ENCODE measurements around the gene CCDC154. TPM values are rescaled to one million over a fixed set of nuclear protein-coding genes. Genes with fewer than 3 reads are reported as not detected.
A peak's percentile ranks its signal among the peaks of the same experiment; 100 is the strongest.

Gene CCDC154
- total and polyA plus RNA-seq, 2 experiments from 2014 or later, result 0.31 TPM; not detected in 1

DNA sequence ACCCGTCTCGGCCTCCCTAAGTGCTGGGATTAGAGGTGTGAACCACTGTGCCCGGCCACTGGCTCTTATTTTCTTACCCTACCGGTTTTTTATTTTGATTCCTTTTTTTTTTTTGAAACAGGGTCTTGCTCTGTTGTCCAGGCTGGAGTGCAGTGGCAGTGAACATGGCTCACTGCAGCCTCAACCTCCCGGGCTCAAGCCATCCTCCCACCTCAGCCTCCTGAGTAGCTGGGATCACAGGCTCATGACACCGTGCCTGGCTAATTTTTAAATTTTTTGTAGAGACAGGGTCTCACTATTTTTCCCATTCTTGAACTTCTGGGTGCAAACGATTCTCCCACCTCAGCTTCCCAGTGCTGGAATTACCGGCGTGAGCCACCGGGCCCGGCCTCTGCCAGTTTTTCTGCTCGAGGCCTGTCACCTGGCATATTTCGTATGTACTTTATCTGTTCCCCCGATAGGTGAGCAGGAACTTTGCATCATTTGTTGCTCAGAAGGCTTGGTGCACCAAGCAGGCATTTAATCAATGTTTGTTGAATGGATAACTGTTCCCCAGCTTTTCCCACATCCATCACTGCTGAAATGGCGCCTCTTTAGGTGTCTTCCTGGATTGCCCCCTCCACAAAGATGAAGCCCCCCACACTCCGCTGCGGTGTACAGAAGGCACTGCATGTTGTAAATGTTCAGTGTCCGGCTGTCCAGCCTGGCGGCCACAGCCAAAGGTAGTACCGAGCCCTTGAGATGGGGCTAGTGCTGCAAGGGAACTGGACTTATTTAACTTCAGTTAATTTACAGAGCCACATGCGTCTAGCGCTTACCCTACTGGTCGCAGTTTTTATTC, 47.9 kb upstream of the CCDC154 start:
- H3K4me3 Mint-ChIP-seq, result peak overlapping the region; percentile 90
- H3K4me2 ChIP-seq, result peak overlapping the region; percentile 88
- peak overlapping the region; percentile 98 for H3K27ac Mint-ChIP-seq
- DNase-seq (ENCODE audit: low spot score), result no peak
- peaks cover 3% of the 10 kb centered on the region; the same call in 1 of the 2 replicates for H3K79me2 ChIP-seq (replicated peaks; ENCODE audit: insufficient read depth)
- TF ChIP-seq STAT1 (IDR thresholded peaks at IDR 0.05; ENCODE audit: unreplicated experiment) (no peak), POLR2AphosphoS5 (IDR thresholded peaks at IDR 0.05; ENCODE audit: low read depth) (no peak), CREB1 (CRISPR knock-in tag; IDR thresholded peaks at IDR 0.05; ENCODE audit: low read depth) (no peak), EZH2 (IDR thresholded peaks at IDR 0.05; ENCODE audit: low read depth, unreplicated experiment) (no peak), ZNF114 (CRISPR knock-in tag; IDR thresholded peaks at IDR 0.05) (no peak)
- TF ChIP-seq, protein P1, sequence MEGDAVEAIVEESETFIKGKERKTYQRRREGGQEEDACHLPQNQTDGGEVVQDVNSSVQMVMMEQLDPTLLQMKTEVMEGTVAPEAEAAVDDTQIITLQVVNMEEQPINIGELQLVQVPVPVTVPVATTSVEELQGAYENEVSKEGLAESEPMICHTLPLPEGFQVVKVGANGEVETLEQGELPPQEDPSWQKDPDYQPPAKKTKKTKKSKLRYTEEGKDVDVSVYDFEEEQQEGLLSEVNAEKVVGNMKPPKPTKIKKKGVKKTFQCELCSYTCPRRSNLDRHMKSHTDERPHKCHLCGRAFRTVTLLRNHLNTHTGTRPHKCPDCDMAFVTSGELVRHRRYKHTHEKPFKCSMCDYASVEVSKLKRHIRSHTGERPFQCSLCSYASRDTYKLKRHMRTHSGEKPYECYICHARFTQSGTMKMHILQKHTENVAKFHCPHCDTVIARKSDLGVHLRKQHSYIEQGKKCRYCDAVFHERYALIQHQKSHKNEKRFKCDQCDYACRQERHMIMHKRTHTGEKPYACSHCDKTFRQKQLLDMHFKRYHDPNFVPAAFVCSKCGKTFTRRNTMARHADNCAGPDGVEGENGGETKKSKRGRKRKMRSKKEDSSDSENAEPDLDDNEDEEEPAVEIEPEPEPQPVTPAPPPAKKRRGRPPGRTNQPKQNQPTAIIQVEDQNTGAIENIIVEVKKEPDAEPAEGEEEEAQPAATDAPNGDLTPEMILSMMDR (conservative IDR thresholded peaks at IDR 0.05; ENCODE audit: low read depth in 2 of 2), result no peak
- no peaks in the 10 kb centered on the region for H3K27me3 ChIP-seq (ENCODE audit: insufficient read depth)
- peak overlapping the region; percentile 92; the same call in 1 of the 2 replicates for H3K27ac ChIP-seq (ENCODE audit: low read depth)
- peak overlapping the region; percentile 85 for H3K4me3 ChIP-seq
- no peaks in the 10 kb centered on the region for H4K20me1 ChIP-seq (replicated peaks; ENCODE audit: insufficient read depth)
- H3K4me1 ChIP-seq (ENCODE audit: insufficient read depth), result 0 out of 2 replicates have a peak, but pooled peaks cover 4% of the 10 kb centered on the region
- peaks cover 6% of the 10 kb centered on the region; the same call in 2 of the 3 replicates for H3K4me1 Mint-ChIP-seq
- peaks cover 17% of the 10 kb centered on the region; the same call in 2 of the 3 replicates for H3K36me3 Mint-ChIP-seq (ENCODE audit: low read depth)
- peak overlapping the region; percentile 99 for H2AFZ ChIP-seq
- H3F3A ChIP-seq (replicated peaks; ENCODE audit: low read depth), result 0 out of 2 replicates have a peak, but pooled peaks cover 6% of the 10 kb centered on the region
- no peak for ATAC-seq
- no peaks in the 10 kb centered on the region for H3K9me2 ChIP-seq (ENCODE audit: insufficient read depth)
- no peaks in the 10 kb centered on the region for H3K9me3 Mint-ChIP-seq
- H3K36me3 ChIP-seq (ENCODE audit: insufficient read depth), result no peaks in the 10 kb centered on the region
- peaks cover 8% of the 10 kb centered on the region for H3K27me3 Mint-ChIP-seq (ENCODE audit: insufficient read depth, low read depth, poor library complexity)

DNA sequence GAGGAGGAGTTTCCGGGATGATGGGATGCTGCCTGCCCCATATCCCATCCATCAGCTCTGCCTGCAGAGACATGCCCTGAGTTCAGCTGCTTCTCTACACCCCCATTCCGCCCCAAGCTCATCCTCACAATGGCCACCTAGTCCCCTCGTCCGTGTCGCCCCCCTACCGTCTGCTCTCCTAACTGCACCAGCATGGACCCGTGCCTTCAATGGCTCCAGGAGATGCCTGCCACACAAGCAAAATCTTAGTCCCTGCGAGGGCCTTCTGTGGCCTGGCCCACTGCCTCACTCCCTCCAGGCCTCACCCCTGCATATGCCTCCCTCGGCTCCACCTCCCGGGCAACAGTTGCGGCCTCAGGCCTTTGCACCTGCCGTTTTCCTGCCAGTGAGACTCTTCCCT, 47.0 kb upstream of the CCDC154 start:
- Mint-ChIP-seq H3K27me3 (ENCODE audit: insufficient read depth, low read depth, poor library complexity) (peaks cover 16% of the 10 kb centered on the region), H3K4me1 (peaks cover 6% of the 10 kb centered on the region; the same call in 2 of the 3 replicates), H3K9me3 (no peaks in the 10 kb centered on the region), H3K36me3 (ENCODE audit: low read depth) (peaks cover 11% of the 10 kb centered on the region; the same call in 2 of the 3 replicates), H3K4me3 (no peak overlapping the region), H3K27ac (no peak overlapping the region)
- H3K4me3 ChIP-seq, result no peak overlapping the region
- H4K20me1 ChIP-seq (replicated peaks; ENCODE audit: insufficient read depth), result no peaks in the 10 kb centered on the region
- no peak for ATAC-seq
- H3K4me2 ChIP-seq, result no peak overlapping the region
- no peaks in the 10 kb centered on the region for H3K27me3 ChIP-seq (ENCODE audit: insufficient read depth)
- H3K36me3 ChIP-seq (ENCODE audit: insufficient read depth), result no peaks in the 10 kb centered on the region
- no peak overlapping the region for H3K27ac ChIP-seq (ENCODE audit: low read depth)
- no peaks in the 10 kb centered on the region for H3K9me2 ChIP-seq (ENCODE audit: insufficient read depth)
- DNase-seq (ENCODE audit: low spot score), result peak; percentile 46
- H3K79me2 ChIP-seq (replicated peaks; ENCODE audit: insufficient read depth), result peaks cover 3% of the 10 kb centered on the region; the same call in 1 of the 2 replicates
- H3K4me1 ChIP-seq (ENCODE audit: insufficient read depth), result 0 out of 2 replicates have a peak, but pooled peaks cover 4% of the 10 kb centered on the region
- no peak overlapping the region for H2AFZ ChIP-seq
- H3F3A ChIP-seq (replicated peaks; ENCODE audit: low read depth), result 0 out of 2 replicates have a peak, but pooled peaks cover 6% of the 10 kb centered on the region
- TF ChIP-seq, protein P1 (conservative IDR thresholded peaks at IDR 0.05; ENCODE audit: low read depth in 2 of 2), result peak in 1 of 2 experiments; percentile 20; a peak in 1 of 4 replicates
- TF ChIP-seq, protein P2, sequence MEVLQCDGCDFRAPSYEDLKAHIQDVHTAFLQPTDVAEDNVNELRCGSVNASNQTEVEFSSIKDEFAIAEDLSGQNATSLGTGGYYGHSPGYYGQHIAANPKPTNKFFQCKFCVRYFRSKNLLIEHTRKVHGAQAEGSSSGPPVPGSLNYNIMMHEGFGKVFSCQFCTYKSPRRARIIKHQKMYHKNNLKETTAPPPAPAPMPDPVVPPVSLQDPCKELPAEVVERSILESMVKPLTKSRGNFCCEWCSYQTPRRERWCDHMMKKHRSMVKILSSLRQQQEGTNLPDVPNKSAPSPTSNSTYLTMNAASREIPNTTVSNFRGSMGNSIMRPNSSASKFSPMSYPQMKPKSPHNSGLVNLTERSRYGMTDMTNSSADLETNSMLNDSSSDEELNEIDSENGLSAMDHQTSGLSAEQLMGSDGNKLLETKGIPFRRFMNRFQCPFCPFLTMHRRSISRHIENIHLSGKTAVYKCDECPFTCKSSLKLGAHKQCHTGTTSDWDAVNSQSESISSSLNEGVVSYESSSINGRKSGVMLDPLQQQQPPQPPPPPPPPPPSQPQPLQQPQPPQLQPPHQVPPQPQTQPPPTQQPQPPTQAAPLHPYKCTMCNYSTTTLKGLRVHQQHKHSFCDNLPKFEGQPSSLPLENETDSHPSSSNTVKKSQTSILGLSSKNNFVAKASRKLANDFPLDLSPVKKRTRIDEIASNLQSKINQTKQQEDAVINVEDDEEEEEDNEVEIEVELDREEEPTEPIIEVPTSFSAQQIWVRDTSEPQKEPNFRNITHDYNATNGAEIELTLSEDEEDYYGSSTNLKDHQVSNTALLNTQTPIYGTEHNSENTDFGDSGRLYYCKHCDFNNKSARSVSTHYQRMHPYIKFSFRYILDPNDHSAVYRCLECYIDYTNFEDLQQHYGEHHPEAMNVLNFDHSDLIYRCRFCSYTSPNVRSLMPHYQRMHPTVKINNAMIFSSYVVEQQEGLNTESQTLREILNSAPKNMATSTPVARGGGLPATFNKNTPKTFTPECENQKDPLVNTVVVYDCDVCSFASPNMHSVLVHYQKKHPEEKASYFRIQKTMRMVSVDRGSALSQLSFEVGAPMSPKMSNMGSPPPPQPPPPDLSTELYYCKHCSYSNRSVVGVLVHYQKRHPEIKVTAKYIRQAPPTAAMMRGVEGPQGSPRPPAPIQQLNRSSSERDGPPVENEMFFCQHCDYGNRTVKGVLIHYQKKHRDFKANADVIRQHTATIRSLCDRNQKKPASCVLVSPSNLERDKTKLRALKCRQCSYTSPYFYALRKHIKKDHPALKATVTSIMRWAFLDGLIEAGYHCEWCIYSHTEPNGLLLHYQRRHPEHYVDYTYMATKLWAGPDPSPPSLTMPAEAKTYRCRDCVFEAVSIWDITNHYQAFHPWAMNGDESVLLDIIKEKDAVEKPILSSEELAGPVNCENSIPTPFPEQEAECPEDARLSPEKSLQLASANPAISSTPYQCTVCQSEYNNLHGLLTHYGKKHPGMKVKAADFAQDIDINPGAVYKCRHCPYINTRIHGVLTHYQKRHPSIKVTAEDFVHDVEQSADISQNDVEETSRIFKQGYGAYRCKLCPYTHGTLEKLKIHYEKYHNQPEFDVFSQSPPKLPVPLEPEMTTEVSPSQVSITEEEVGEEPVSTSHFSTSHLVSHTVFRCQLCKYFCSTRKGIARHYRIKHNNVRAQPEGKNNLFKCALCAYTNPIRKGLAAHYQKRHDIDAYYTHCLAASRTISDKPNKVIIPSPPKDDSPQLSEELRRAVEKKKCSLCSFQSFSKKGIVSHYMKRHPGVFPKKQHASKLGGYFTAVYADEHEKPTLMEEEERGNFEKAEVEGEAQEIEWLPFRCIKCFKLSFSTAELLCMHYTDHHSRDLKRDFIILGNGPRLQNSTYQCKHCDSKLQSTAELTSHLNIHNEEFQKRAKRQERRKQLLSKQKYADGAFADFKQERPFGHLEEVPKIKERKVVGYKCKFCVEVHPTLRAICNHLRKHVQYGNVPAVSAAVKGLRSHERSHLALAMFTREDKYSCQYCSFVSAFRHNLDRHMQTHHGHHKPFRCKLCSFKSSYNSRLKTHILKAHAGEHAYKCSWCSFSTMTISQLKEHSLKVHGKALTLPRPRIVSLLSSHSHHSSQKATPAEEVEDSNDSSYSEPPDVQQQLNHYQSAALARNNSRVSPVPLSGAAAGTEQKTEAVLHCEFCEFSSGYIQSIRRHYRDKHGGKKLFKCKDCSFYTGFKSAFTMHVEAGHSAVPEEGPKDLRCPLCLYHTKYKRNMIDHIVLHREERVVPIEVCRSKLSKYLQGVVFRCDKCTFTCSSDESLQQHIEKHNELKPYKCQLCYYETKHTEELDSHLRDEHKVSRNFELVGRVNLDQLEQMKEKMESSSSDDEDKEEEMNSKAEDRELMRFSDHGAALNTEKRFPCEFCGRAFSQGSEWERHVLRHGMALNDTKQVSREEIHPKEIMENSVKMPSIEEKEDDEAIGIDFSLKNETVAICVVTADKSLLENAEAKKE (CRISPR knock-in tag; IDR thresholded peaks at IDR 0.05), result no peak

Data from GM23338 (cell line).